Pancreas (tissue), 10 donors: ENCODE results near the gene RAD51B. TPM values are rescaled to one million over a fixed set of nuclear protein-coding genes. Genes with fewer than 3 reads are reported as not detected.

Experiments used
- ATAC-seq, 4 donors: fragments of 200-7000 bp; cut with Tn5 transposase; one replicate each; pipeline versions ENCODE4 v1.8.0 to v1.9.1; 2020; ENCODE audit warnings: mild to moderate bottlenecking in 4 of 4, moderate library complexity in 4 of 4
- DNase-seq, 6 donors: peaks; one replicate each; pipeline ENCODE4 v3.0.0-alpha.2; 2020
- FAIRE-seq: peaks from 2 replicates; lab custom pipeline; 2012; peaks lifted over from hg19 to GRCh38; lab: Jason Lieb, UNC
- H3K27ac ChIP-seq, 4 donors: fragments of 200-600 bp; sonication (generic); 1 replicate in 3 of 4; 2 replicates in 1 of 4; pipeline versions ENCODE4 v1.5.0 to v1.8.0; 2020
- H3K27me3 ChIP-seq, 4 donors: fragments of 200-600 bp; one replicate each; pipeline ENCODE4 v1.8.0; 2021
- H3K36me3 ChIP-seq, 3 donors: fragments of 200-600 bp; sonication (generic) in 1 of 3; one replicate each; pipeline versions ENCODE4 v1.5.0 to v1.8.0; 2020 to 2021
- H3K4me1 ChIP-seq, 3 donors: fragments of 200-600 bp; one replicate each; pipeline ENCODE4 v1.8.0; 2021
- H3K4me3 ChIP-seq, 4 donors: fragments of 200-600 bp; sonication (generic) in 2 of 4; one replicate each; pipeline versions ENCODE4 v1.5.0 to v1.8.0; 2020 to 2021
- H3K9me3 ChIP-seq, 4 donors: fragments of 200-600 bp; one replicate each; pipeline ENCODE4 v1.8.0; 2021
- CTCF ChIP-seq, 4 donors: fragments of 200-600 bp; sonication (generic) in 3 of 4; IDR thresholded peaks; one replicate each; pipeline versions ENCODE4 v1.5.0 to v1.8.0; 2021; ENCODE audit warnings: antibody characterized with exemption in 4 of 4
- WGBS, 2 donors: extraction: QIAGEN DNeasy Blood & Tissue Kit; methylation state at CpG; one replicate each; pipeline ENCODE4 v1.1.7; 2013; 5-methylcytosine and 5-hydroxymethylcytosine counted together
- intact Hi-C, 3 donors: fragments of 100-400 bp; cut with DNase I; formaldehyde crosslinking; loops; one replicate each; pipeline versions ENCODE4 v1.11.1 to v1.14.2; 2022
- polyA plus RNA-seq, 2 donors: library from polyadenylated mRNA; stranded (reverse); fragments of 200-250 nt; gene quantifications; one replicate each; pipeline ENCODE4 v1.2.3, GENCODE V29; 2013
- total RNA-seq, 6 donors: library from RNA; stranded (reverse); fragmentation: NEBNext Ultra II Directional in 4 of 6; extraction: Animal tissue kit (Norgen Biotek cat#: 25700) in 4 of 6; gene quantifications; one replicate each; pipeline versions ENCODE4 v1.2.1 to v1.2.4, GENCODE V29; 2021 to 2023
- donor health status: healthy with polysubstance abuse.
- donor health status: DM: no; HTN: no; CAD: no; lungs with moderate emphysema.
- donor health status: DM: no; HTN: no; CAD: no.
- donor health status: control.
- donor health status: control.
- donor health status: Bipolar disorder and iron deficiency.
- donor health status: DM: yes; HTN: yes; CAD: no.
- donor health status: DM: no; HTN: no; CAD: no.
- donor health status: DM: no; HTN: no; CAD: no.
- donor health status: DM: yes; HTN: yes; CAD: no.

The RAD51B gene
- total and polyA plus RNA-seq, 8 donors = 1.1 to 17.3 (median 5.8) TPM

DNA sequence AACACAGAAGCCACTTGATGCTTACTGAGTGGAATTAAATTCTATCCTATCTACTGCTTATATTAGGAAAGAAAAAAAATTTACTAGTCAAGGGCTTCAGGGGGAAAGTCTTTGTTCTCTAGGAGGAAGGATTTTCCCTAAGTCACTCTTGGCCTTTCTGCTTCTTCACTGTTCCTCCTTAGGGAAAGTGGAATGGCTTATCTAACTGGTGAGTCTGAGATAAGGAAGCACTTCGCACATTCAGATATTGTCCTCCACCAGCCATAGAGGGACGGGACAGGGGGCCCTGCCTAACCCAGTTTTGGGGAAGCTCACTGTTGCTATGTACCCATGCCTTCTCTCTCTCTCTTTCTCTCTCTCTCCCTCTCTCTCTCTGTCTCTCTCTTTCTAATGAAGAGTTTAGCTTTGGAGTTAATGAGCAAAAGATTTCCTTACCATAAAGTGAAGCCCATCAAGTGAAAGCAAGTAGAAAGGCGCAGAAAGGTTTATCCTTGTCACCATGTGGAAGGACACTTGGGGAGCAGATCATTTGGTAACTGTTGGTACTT lies 522.7 kb downstream of the RAD51B start:
- no peak for DNase-seq
- no peak for ATAC-seq
- H3K27me3 ChIP-seq = no peaks in the 10 kb centered on the region
- intact Hi-C loops = no loop called here
- no peaks in the 10 kb centered on the region for H3K4me1 ChIP-seq
- no peak for FAIRE-seq
- no peak overlapping the region for H3K4me3 ChIP-seq
- no peaks in the 10 kb centered on the region for H3K9me3 ChIP-seq
- 79 to 80% methylated on average over 3 of the region's 3 CpGs for WGBS, 2 donors
- no peak for TF ChIP-seq CTCF (IDR thresholded peaks at IDR 0.05)
- H3K27ac ChIP-seq = no peak overlapping the region
- no peaks in the 10 kb centered on the region for H3K36me3 ChIP-seq

- DNase-seq (no peak), FAIRE-seq (no peak), ATAC-seq (no peak)
- Histone ChIP-seq H3K4me1 (no peaks in the 10 kb centered on the region), H3K4me3 (no peak overlapping the region), H3K27me3 (no peaks in the 10 kb centered on the region), H3K36me3 (no peaks in the 10 kb centered on the region), H3K9me3 (no peaks in the 10 kb centered on the region), H3K27ac (no peak overlapping the region)
- TF ChIP-seq CTCF (IDR thresholded peaks at IDR 0.05) = no peak
- intact Hi-C loops = no loop called here
- WGBS, 2 donors = 96 to 100% methylated on average over 2 of the region's 2 CpGs
These were observed 524.0 kb downstream of the RAD51B start for GRCh38 chr14:68343534-68344118.

DNA sequence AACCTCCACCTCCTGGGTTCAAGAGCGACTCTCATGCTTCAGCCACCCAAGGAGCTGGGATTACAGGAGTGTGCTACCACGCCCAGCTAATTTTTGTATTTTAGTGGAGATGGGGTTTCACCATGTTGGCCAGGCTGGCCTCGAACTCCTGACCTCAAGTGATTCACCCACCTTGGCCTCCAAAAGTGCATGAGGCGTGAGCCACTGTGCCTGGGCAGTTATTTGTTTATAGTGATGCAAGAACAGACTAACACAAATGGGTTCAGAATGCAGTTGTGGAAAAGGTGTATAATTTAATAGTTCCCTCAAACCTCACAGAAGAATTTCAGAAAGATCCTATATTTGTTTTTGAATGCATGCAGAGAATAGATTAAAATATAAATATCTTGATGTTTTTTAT lies 526.2 kb downstream of the RAD51B start:
- WGBS, 2 donors = 96 to 99% methylated on average over 4 of the region's 4 CpGs
- FAIRE-seq (no peak), ATAC-seq (no peak), DNase-seq (no peak)
- H3K4me3 ChIP-seq = no peak overlapping the region
- H3K9me3 ChIP-seq = no peaks in the 10 kb centered on the region
- intact Hi-C loops = no loop called here
- TF ChIP-seq CTCF (IDR thresholded peaks at IDR 0.05) = no peak
- no peak overlapping the region for H3K27ac ChIP-seq
- no peaks in the 10 kb centered on the region for H3K27me3 ChIP-seq
- peaks cover 6 to 11% (median 10%) of the 10 kb centered on the region in 3 donors for H3K4me1 ChIP-seq
- H3K36me3 ChIP-seq = no peaks in the 10 kb centered on the region

- Histone ChIP-seq H3K9me3 (no peaks in the 10 kb centered on the region), H3K4me3 (no peak overlapping the region), H3K27me3 (no peaks in the 10 kb centered on the region), H3K27ac (no peak overlapping the region), H3K4me1 (peaks cover 6 to 11% (median 10%) of the 10 kb centered on the region in 3 donors), H3K36me3 (no peaks in the 10 kb centered on the region)
- ATAC-seq (peak in 1 of 4 donors; percentile 39), DNase-seq (no peak), FAIRE-seq (no peak)
- TF ChIP-seq CTCF (IDR thresholded peaks at IDR 0.05) = no peak
- 69 to 73% methylated on average over 5 of the region's 5 CpGs for WGBS, 2 donors
- intact Hi-C loops = no loop called here
These were observed 527.2 kb downstream of the RAD51B start for GRCh38 chr14:68346556-68347343.
